GM18861 (cell line): ENCODE measurements around the gene PCNX2.
"Not testable (repeated sequence)": the region's sequence is repeated elsewhere in the genome, so short reads cannot be mapped to it uniquely, and the experiment has no call there.

Experiments used
- ATAC-seq: cut with Tn5 transposase; IDR thresholded peaks from one replicate; pipeline ENCODE4 v1.9.1; 2021; ENCODE audit not compliant: unreplicated experiment

Gene PCNX2

GRCh38 chr1:233233508-233234040, 62.0 kb downstream of the PCNX2 start:
- no peak for ATAC-seq

- no peak for ATAC-seq
Measured at GRCh38 chr1:233230011-233230410, 65.5 kb downstream of the PCNX2 start.

GRCh38 chr1:233229288-233229687, 66.2 kb downstream of the PCNX2 start:
- no peak for ATAC-seq

- ATAC-seq: no peak
Measured at GRCh38 chr1:233227930-233228465, 67.5 kb downstream of the PCNX2 start.

GRCh38 chr1:233224311-233224710, 71.2 kb downstream of the PCNX2 start:
- no peak for ATAC-seq

GRCh38 chr1:233217832-233218231, 77.7 kb downstream of the PCNX2 start:
- no peak for ATAC-seq

GRCh38 chr1:233216009-233216408, 79.5 kb downstream of the PCNX2 start:
- ATAC-seq: no peak

- no peak for ATAC-seq
Measured at GRCh38 chr1:233215135-233215760, 80.3 kb downstream of the PCNX2 start.

GRCh38 chr1:233211595-233211994, 83.9 kb downstream of the PCNX2 start:
- no peak for ATAC-seq

GRCh38 chr1:233211106-233211505, 84.4 kb downstream of the PCNX2 start:
- no peak for ATAC-seq

GRCh38 chr1:233209481-233209880, 86.0 kb downstream of the PCNX2 start:
- ATAC-seq: no peak

- ATAC-seq: no peak
Measured at GRCh38 chr1:233208687-233209086, 86.8 kb downstream of the PCNX2 start.

- ATAC-seq: no peak
Measured at GRCh38 chr1:233197940-233198339, 97.6 kb downstream of the PCNX2 start.

- ATAC-seq: no peak
Measured at GRCh38 chr1:233193741-233194140, 101.8 kb downstream of the PCNX2 start.

- ATAC-seq: no peak
Measured at GRCh38 chr1:233190987-233191386, 104.5 kb downstream of the PCNX2 start.

GRCh38 chr1:233189526-233189925, 106.0 kb downstream of the PCNX2 start:
- ATAC-seq: no peak

- no peak for ATAC-seq
Measured at GRCh38 chr1:233188061-233188460, 107.5 kb downstream of the PCNX2 start.

- no peak for ATAC-seq
Measured at GRCh38 chr1:233183226-233184020, 112.1 kb downstream of the PCNX2 start.

- no peak for ATAC-seq
Measured at GRCh38 chr1:233182587-233182986, 112.9 kb downstream of the PCNX2 start.

- ATAC-seq: no peak
Measured at GRCh38 chr1:233180641-233181364, 114.7 kb downstream of the PCNX2 start.

GRCh38 chr1:233179638-233180037, 115.9 kb downstream of the PCNX2 start:
- not testable (repeated sequence) for ATAC-seq
